HepG2 (cell line): Measurements from ENCODE around the gene TGM1.
A peak's percentile ranks its signal among the peaks of the same experiment; 100 is the strongest.

Experiments used
- KLF16 ChIP-seq, 2 experiments: sonication (generic) in 1 of 2; formaldehyde crosslinking in 1 of 2; IDR thresholded peaks; 2 replicates each; pipeline versions ENCODE4 v1.6.1 to v1.8.0; 2016 to 2023; ENCODE audit warnings: missing genetic modification reagents in 2 of 2, missing compliant biosample characterization in 1 of 2
- MAFG ChIP-seq: sonication (generic); formaldehyde crosslinking; IDR thresholded peaks from 2 replicates; pipeline ENCODE4 v1.5.1; 2020; ENCODE audit warnings: mild to moderate bottlenecking, missing genetic modification reagents
- MED1 ChIP-seq: sonication (generic); formaldehyde crosslinking; IDR thresholded peaks from 2 replicates; pipeline ENCODE4 v1.4.0; 2020; ENCODE audit warnings: missing genetic modification reagents
- NFYB ChIP-seq: sonication (generic); formaldehyde crosslinking; IDR thresholded peaks from 2 replicates; pipeline ENCODE4 v1.4.0; 2020; ENCODE audit warnings: missing genetic modification reagents
- NFYC ChIP-seq: IDR thresholded peaks from 2 replicates; pipeline ENCODE4 v1.6.1; 2016; ENCODE audit warnings: missing genetic modification reagents, missing compliant biosample characterization
- POLR2A ChIP-seq, 2 experiments: IDR thresholded peaks; 2 replicates each; pipeline ENCODE4 v1.6.1; 2011; ENCODE audit warnings: low read depth in 2 of 2, low read length in 2 of 2, mild to moderate bottlenecking in 1 of 2, moderate library complexity in 1 of 2; ENCODE audit not compliant: insufficient read depth in 1 of 2
- SMARCE1 ChIP-seq: fragments of 450-650 bp; IDR thresholded peaks from 2 replicates; pipeline ENCODE4 v1.6.1; 2017; ENCODE audit warnings: borderline replicate concordance
- SP2 ChIP-seq: sonication (generic); formaldehyde crosslinking; IDR thresholded peaks from 2 replicates; pipeline ENCODE4 v1.5.1; 2020; ENCODE audit warnings: mild to moderate bottlenecking, missing genetic modification reagents
- ZFP1 ChIP-seq: IDR thresholded peaks from 2 replicates; pipeline ENCODE4 v1.6.1; 2016
- ZNF670 ChIP-seq: sonication (generic); formaldehyde crosslinking; IDR thresholded peaks from 2 replicates; pipeline ENCODE4 v1.8.0; 2022; ENCODE audit warnings: mild to moderate bottlenecking, missing genetic modification reagents, borderline replicate concordance
- TF ChIP-seq, protein P1 (sequence below): sonication (generic); formaldehyde crosslinking; IDR thresholded peaks from 2 replicates; pipeline ENCODE4 v1.5.0; 2020; ENCODE audit warnings: mild to moderate bottlenecking, missing genetic modification reagents, moderate library complexity
- TF ChIP-seq, protein P2 (sequence below), 2 experiments: sonication (generic) in 1 of 2; formaldehyde crosslinking in 1 of 2; IDR thresholded peaks; 2 replicates each; pipeline versions ENCODE4 v1.6.1 to v1.9.0; 2014 to 2022; ENCODE audit warnings: antibody characterized with exemption in 1 of 2, borderline replicate concordance in 1 of 2, inconsistent platforms in 1 of 2, low read depth in 1 of 2, missing genetic modification reagents in 1 of 2

DNA sequence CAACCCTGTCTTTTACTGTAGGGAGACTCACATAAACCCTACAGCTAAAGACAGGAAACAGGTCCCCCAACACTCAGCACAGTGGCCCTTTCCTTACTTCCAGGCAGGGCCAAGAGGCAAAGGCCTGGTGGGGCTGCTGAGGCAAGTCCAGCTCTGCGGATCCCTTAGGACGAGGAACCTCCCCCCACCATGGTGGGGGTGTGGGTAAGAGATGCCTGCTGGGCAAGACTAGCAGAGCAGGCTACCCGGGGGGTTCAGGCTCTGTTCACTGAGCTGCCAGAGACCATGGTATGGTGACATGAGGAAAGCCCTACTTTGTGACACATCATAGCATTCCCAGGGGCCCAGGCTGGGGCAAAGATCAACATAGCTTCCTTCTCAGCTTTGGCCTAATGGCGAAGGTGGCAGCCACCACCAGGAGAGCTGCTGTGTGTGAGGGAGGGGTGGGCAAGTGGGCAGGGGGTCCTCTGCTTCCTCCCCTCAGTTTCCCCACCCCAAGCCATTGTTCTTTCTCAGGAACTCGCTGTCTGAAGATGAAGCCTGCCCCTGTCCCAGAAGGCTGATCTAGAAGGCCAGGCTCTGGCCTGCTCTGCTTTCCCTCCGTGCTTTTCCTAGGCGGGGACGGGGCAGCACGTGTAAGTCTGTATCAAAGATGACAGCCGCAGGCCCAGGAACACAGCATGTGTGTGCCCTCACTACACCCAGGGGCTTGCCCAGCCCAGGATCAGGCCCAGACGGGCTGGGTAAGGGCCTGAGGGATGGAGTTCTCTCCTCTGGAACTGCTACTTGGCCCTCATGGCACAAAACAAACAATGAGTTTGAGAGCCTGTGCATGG, 10.5 kb downstream of the TGM1 start:
- TF ChIP-seq, protein P1, sequence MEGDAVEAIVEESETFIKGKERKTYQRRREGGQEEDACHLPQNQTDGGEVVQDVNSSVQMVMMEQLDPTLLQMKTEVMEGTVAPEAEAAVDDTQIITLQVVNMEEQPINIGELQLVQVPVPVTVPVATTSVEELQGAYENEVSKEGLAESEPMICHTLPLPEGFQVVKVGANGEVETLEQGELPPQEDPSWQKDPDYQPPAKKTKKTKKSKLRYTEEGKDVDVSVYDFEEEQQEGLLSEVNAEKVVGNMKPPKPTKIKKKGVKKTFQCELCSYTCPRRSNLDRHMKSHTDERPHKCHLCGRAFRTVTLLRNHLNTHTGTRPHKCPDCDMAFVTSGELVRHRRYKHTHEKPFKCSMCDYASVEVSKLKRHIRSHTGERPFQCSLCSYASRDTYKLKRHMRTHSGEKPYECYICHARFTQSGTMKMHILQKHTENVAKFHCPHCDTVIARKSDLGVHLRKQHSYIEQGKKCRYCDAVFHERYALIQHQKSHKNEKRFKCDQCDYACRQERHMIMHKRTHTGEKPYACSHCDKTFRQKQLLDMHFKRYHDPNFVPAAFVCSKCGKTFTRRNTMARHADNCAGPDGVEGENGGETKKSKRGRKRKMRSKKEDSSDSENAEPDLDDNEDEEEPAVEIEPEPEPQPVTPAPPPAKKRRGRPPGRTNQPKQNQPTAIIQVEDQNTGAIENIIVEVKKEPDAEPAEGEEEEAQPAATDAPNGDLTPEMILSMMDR (CRISPR knock-in tag): no peak
- TF ChIP-seq MAFG (CRISPR knock-in tag) (no peak), NFYB (no peak), KLF16 (CRISPR knock-in tag; IDR thresholded peaks at IDR 0.05) (no peak), NFYC (CRISPR knock-in tag) (no peak), POLR2A (IDR thresholded peaks at IDR 0.05; ENCODE audit: insufficient read depth in 1 of 2, low read depth in 2 of 2, low read length in 2 of 2) (peak in 1 of 2 experiments; percentile 34; a peak in 1 of 4 replicates), SMARCE1 (no peak; the same call in 1 of the 2 replicates), MED1 (CRISPR knock-in tag) (peak; percentile 67), SP2 (no peak), ZFP1 (CRISPR knock-in tag) (no peak), ZNF670 (CRISPR knock-in tag) (no peak)
- TF ChIP-seq, protein P2, sequence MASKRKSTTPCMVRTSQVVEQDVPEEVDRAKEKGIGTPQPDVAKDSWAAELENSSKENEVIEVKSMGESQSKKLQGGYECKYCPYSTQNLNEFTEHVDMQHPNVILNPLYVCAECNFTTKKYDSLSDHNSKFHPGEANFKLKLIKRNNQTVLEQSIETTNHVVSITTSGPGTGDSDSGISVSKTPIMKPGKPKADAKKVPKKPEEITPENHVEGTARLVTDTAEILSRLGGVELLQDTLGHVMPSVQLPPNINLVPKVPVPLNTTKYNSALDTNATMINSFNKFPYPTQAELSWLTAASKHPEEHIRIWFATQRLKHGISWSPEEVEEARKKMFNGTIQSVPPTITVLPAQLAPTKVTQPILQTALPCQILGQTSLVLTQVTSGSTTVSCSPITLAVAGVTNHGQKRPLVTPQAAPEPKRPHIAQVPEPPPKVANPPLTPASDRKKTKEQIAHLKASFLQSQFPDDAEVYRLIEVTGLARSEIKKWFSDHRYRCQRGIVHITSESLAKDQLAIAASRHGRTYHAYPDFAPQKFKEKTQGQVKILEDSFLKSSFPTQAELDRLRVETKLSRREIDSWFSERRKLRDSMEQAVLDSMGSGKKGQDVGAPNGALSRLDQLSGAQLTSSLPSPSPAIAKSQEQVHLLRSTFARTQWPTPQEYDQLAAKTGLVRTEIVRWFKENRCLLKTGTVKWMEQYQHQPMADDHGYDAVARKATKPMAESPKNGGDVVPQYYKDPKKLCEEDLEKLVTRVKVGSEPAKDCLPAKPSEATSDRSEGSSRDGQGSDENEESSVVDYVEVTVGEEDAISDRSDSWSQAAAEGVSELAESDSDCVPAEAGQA (IDR thresholded peaks at IDR 0.05; ENCODE audit: low read depth): peak; percentile 71; the same call in 1 of the 2 replicates
- TF ChIP-seq, protein P2 (CRISPR knock-in tag; IDR thresholded peaks at IDR 0.05; ENCODE audit: borderline replicate concordance): no peak
